Neural progenitor cell (in vitro differentiated cells): ENCODE results near the gene FTH1. TPM values are rescaled to one million over a fixed set of nuclear protein-coding genes. Genes with fewer than 3 reads are reported as not detected.

Source experiments
- DNase-seq: peaks from one replicate; pipeline ENCODE4 v3.0.0-alpha.2; 2016; ENCODE audit warnings: low spot score
- H2AFZ ChIP-seq: fragments of 200-600 bp; sonication (generic); replicated peaks from 2 replicates; pipeline ENCODE4 v1.6.1; 2016; ENCODE audit warnings: antibody characterized with exemption
- H3F3A ChIP-seq: fragments of 200-600 bp; sonication (generic); 2 replicates; pipeline ENCODE4 v1.6.1; 2016; ENCODE audit warnings: antibody characterized with exemption, low read depth
- H3K27ac ChIP-seq: fragments of 200-600 bp; sonication (generic); 2 replicates; pipeline ENCODE4 v1.5.1; 2016; ENCODE audit warnings: mild to moderate bottlenecking
- H3K27me3 ChIP-seq: fragments of 200-600 bp; sonication (generic); 2 replicates; pipeline ENCODE4 v1.6.1; 2016; ENCODE audit warnings: mild to moderate bottlenecking, moderate library complexity
- H3K36me3 ChIP-seq: fragments of 200-600 bp; sonication (generic); 2 replicates; pipeline ENCODE4 v1.5.1; 2016
- H3K4me1 ChIP-seq: fragments of 200-600 bp; sonication (generic); 2 replicates; pipeline ENCODE4 v1.6.1; 2016; ENCODE audit warnings: mixed run types
- H3K4me2 ChIP-seq: fragments of 200-600 bp; sonication (generic); 2 replicates; pipeline ENCODE4 v1.6.1; 2016
- H3K4me3 ChIP-seq: fragments of 200-600 bp; sonication (generic); 2 replicates; pipeline ENCODE4 v1.5.1; 2016
- H3K79me2 ChIP-seq: fragments of 200-600 bp; sonication (generic); 2 replicates; pipeline ENCODE4 v1.6.1; 2016; ENCODE audit warnings: low read depth
- H3K9ac ChIP-seq: fragments of 200-600 bp; sonication (generic); 2 replicates; pipeline ENCODE4 v1.6.1; 2016
- H3K9me3 ChIP-seq: fragments of 200-600 bp; sonication (generic); 2 replicates; pipeline ENCODE4 v1.5.1; 2016; ENCODE audit warnings: low read depth
- H4K20me1 ChIP-seq: fragments of 200-600 bp; sonication (generic); 2 replicates; pipeline ENCODE4 v1.6.1; 2016; ENCODE audit warnings: low read depth
- H3K27ac Mint-ChIP-seq: 3 replicates; pipeline ENCODE4 v1.8.0; 2021; ENCODE audit warnings: mixed read lengths
- H3K27me3 Mint-ChIP-seq: 2 replicates; pipeline ENCODE4 v1.8.0; 2022; ENCODE audit warnings: low read depth, mild to moderate bottlenecking, inconsistent platforms, moderate library complexity, mixed read lengths; ENCODE audit not compliant: insufficient read depth
- H3K36me3 Mint-ChIP-seq: 3 replicates; pipeline ENCODE4 v1.8.0; 2021; ENCODE audit warnings: mixed read lengths
- H3K4me1 Mint-ChIP-seq: 3 replicates; pipeline ENCODE4 v1.8.0; 2021; ENCODE audit warnings: mixed read lengths
- H3K4me3 Mint-ChIP-seq: 3 replicates; pipeline ENCODE4 v1.8.0; 2021; ENCODE audit warnings: mild to moderate bottlenecking, moderate library complexity, mixed read lengths
- H3K9me3 Mint-ChIP-seq: 3 replicates; pipeline ENCODE4 v1.8.0; 2020; ENCODE audit warnings: mixed read lengths
- CTCF ChIP-seq: fragments of 200-600 bp; sonication (generic); IDR thresholded peaks from 2 replicates; pipeline ENCODE4 v1.5.1; 2017; ENCODE audit warnings: antibody characterized with exemption, mild to moderate bottlenecking
- EZH2 ChIP-seq: fragments of 200-600 bp; sonication (generic); IDR thresholded peaks from 2 replicates; pipeline ENCODE4 v1.6.1; 2017; ENCODE audit warnings: antibody characterized with exemption, mild to moderate bottlenecking, moderate library complexity
- EZH2phosphoT487 ChIP-seq: fragments of 200-600 bp; sonication (generic); IDR thresholded peaks from 2 replicates; pipeline ENCODE4 v1.6.1; 2017; ENCODE audit warnings: antibody characterized with exemption
- total RNA-seq: library from RNA; depleted of rRNA; stranded (reverse); fragments of >200 nt; gene quantifications from 2 replicates; pipeline ENCODE4 v1.2.3, GENCODE V29; 2015; ENCODE audit warnings: low replicate concordance

Gene FTH1
- total RNA-seq, 1 donor from 2014 or later, result 846 TPM

DNA sequence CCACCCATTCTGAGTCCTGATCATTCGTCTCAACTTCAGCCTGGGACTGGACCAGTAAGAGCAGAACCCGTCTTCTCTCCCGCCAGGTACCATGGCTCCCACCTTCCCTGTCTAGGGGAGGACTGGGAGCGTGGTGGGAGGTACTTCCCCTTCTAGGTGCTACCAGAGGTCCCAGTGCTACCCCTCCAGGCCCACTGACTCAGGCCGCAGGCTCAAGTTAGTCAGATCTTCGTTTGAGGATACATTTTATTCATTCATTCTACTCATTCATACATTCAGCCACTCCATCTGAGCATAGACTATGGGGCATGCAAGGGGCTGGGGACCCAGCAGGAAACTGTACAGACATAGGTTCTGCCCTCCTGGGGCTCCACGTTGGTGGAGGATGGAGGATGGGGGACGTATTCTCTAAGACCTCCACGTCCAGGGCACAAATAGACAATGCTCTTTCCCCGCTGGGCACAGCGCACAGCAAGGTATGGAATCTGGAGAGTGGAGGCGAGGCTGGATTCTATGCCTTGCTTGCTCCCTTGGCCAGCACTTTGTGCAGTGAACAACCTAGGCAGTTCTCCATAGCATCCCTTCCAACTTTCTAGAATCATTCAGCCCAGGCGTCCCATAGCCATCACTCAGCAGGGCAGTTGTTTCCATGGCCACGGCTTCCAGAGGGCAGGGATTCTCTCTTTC is 49.0 kb downstream of the FTH1 start:
- no peaks in the 10 kb centered on the region for H3K9me3 Mint-ChIP-seq
- no peak overlapping the region for H3K27ac Mint-ChIP-seq
- Histone ChIP-seq H3K4me3 (no peak overlapping the region), H3F3A (peaks cover 4% of the 10 kb centered on the region), H3K79me2 (no peaks in the 10 kb centered on the region), H3K27me3 (peaks cover 41% of the 10 kb centered on the region), H3K9me3 (no peaks in the 10 kb centered on the region), H4K20me1 (no peaks in the 10 kb centered on the region), H3K27ac (no peak overlapping the region), H2AFZ (no peak overlapping the region), H3K9ac (no peak overlapping the region), H3K36me3 (no peaks in the 10 kb centered on the region), H3K4me2 (peak overlapping the region; percentile 96), H3K4me1 (peaks cover 9% of the 10 kb centered on the region)
- H3K4me3 Mint-ChIP-seq, result peak overlapping the region; percentile 85
- peaks cover 26% of the 10 kb centered on the region for H3K27me3 Mint-ChIP-seq
- no peaks in the 10 kb centered on the region for H3K36me3 Mint-ChIP-seq
- no peak for TF ChIP-seq CTCF
- no peak for TF ChIP-seq EZH2
- TF ChIP-seq EZH2phosphoT487, result no peak
- peaks cover 25% of the 10 kb centered on the region for H3K4me1 Mint-ChIP-seq
- DNase-seq, result no peak

DNA sequence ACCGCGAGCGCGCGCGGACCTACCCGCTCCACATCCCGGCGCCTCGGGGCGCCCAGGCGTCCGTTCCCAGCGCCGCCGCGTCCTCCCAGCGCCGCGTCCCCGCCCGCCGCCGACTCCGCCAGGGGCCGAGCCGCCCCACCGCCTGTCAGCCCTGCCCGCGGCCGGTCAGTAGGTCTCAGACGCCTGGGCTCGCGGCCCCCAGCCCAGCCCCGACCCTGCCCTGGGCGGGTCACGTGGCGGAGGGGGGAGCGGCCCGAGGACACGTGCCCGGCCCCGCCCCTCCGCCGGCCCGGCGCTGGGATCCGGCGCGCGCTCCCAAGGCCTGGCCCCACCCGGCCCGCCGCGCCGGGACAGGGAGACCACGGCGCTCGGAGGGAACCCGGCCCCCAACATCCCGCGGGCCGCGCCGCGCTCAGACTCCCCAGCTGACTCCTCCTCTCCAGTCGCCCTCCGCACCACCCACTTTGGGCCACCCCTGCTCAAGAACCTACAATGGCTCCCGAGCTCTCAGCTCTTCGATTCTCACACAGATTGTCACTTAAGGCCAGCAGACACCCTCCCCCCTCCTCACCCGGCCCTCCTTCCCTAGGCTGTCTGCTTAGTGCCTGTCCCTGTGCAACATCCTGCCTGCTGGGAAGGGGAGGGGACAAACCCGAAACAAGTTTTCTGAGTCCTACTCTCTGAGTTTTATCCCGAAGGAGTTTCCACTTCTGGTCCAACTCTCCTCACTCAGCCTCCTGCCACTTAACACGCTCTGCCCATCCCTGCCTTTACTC is 49.9 kb downstream of the FTH1 start, which contains the start of gene RAB3IL1:
TSS of gene RAB3IL1 (minus strand) at position 233 of the 776 bp plus-strand sequence. CDS start at position 34, 199 bp downstream.
- DNase-seq, result peak; percentile 90
- H3K9me3 Mint-ChIP-seq, result no peaks in the 10 kb centered on the region
- peak within 1 kb of the TSS; percentile 96 for H3K4me2 ChIP-seq
- peak within 1 kb of the TSS; percentile 68 for H3K4me3 ChIP-seq
- no peak within 1 kb of the TSS for H3K9ac ChIP-seq
- H3F3A ChIP-seq, result no peaks in the 10 kb centered on the region
- H3K4me1 ChIP-seq, result peaks cover under 1% of the 10 kb centered on the region
- H2AFZ ChIP-seq, result peak within 1 kb of the TSS; percentile 66
- peaks cover 41% of the 10 kb centered on the region for H3K27me3 ChIP-seq
- H3K36me3 Mint-ChIP-seq, result no peaks in the 10 kb centered on the region
- no peaks in the 10 kb centered on the region for H3K9me3 ChIP-seq
- peaks cover 26% of the 10 kb centered on the region for H3K27me3 Mint-ChIP-seq
- peaks cover 16% of the 10 kb centered on the region for H3K4me1 Mint-ChIP-seq
- no peak within 1 kb of the TSS for H3K27ac ChIP-seq
- H4K20me1 ChIP-seq, result no peaks in the 10 kb centered on the region
- TF ChIP-seq EZH2phosphoT487, result peak; percentile 28
- no peak for TF ChIP-seq CTCF
- TF ChIP-seq EZH2, result no peak
- peak within 1 kb of the TSS; percentile 85 for H3K4me3 Mint-ChIP-seq
- no peaks in the 10 kb centered on the region for H3K36me3 ChIP-seq
- no peak within 1 kb of the TSS for H3K27ac Mint-ChIP-seq
- H3K79me2 ChIP-seq, result no peaks in the 10 kb centered on the region

DNA sequence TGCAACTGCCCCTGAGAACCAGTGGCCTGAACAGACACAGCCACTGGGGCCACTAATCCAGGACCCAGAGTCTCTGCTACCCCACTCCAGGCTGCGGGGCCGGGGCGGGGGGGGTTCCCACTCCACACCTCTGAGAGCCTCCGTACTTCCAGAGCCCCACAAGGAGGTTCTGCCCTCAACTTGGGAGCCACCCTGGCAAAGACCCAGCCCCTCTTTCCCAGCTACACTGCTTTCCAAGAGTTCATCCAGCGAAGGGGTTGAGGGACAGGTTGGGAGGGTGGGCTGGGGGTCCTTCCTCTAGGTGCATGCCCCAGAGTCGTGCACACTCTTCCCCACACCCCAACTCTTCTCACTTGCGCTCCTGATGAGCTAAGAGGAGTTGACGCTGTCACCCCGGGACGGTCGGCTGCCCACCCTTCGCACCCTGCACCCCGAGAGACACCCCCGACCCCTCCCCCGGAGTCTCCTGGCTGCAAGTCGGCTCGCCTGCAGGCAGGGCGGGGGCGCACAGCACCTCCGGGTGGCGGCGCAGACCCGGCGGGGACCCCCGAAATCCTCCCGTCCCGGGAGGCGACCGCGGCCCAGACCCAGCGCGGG is 50.6 kb downstream of the FTH1 start:
- H3K9me3 ChIP-seq, result no peaks in the 10 kb centered on the region
- H3K79me2 ChIP-seq, result no peaks in the 10 kb centered on the region
- no peak overlapping the region for H3K27ac Mint-ChIP-seq
- H3K27ac ChIP-seq, result no peak overlapping the region
- H3K9ac ChIP-seq, result no peak overlapping the region
- H3K36me3 Mint-ChIP-seq, result no peaks in the 10 kb centered on the region
- peaks cover 14% of the 10 kb centered on the region for H3K4me1 Mint-ChIP-seq
- H3K4me2 ChIP-seq, result peak overlapping the region; percentile 96
- H4K20me1 ChIP-seq, result no peaks in the 10 kb centered on the region
- no peaks in the 10 kb centered on the region for H3F3A ChIP-seq
- H3K27me3 Mint-ChIP-seq, result peaks cover 26% of the 10 kb centered on the region
- no peaks in the 10 kb centered on the region for H3K9me3 Mint-ChIP-seq
- no peak for DNase-seq
- peak overlapping the region; percentile 80 for H3K4me3 Mint-ChIP-seq
- no peaks in the 10 kb centered on the region for H3K4me1 ChIP-seq
- H3K36me3 ChIP-seq, result no peaks in the 10 kb centered on the region
- H3K4me3 ChIP-seq, result peak overlapping the region; percentile 68
- H3K27me3 ChIP-seq, result peaks cover 41% of the 10 kb centered on the region
- peak overlapping the region; percentile 66 for H2AFZ ChIP-seq
- TF ChIP-seq EZH2phosphoT487 (no peak), CTCF (no peak), EZH2 (no peak)
